AG04450 (cell line): ENCODE data around the gene TNS3. TPM values are rescaled to one million over a fixed set of nuclear protein-coding genes. Genes with fewer than 3 reads are reported as not detected.

Experiments used
- CTCF ChIA-PET: fragments of 300-600, 350-600 bp; formaldehyde crosslinking; extraction: SDS; loops from one replicate; lab custom pipeline; 2022; ENCODE audit warnings: antibody characterized with exemption, inconsistent platforms; lab: Charles Lee
- POLR2A ChIA-PET: fragments of 350-600 bp; formaldehyde crosslinking; extraction: SDS; loops from one replicate; lab custom pipeline; 2021; ENCODE audit warnings: antibody characterized with exemption, inconsistent platforms; lab: Yijun Ruan, JAX
- DNase-seq: peaks from one replicate; pipeline ENCODE4 v3.0.0-alpha.2; 2011; ENCODE audit warnings: low read depth, low spot score
- H3K27ac ChIP-seq: one replicate; pipeline ENCODE4 v1.5.1; 2012; ENCODE audit warnings: low read depth, low read length, control low read depth
- H3K27me3 ChIP-seq: one replicate; pipeline ENCODE4 v1.6.0; 2012; ENCODE audit warnings: low read length; ENCODE audit not compliant: control insufficient read depth, insufficient read depth
- H3K4me3 ChIP-seq: 2 replicates; pipeline ENCODE4 v1.5.1; 2011; ENCODE audit warnings: mild to moderate bottlenecking, low read depth, low read length, control low read depth
- H3K9me3 ChIP-seq: 2 replicates; pipeline ENCODE4 v1.5.1; 2012; ENCODE audit warnings: low read length; ENCODE audit not compliant: control insufficient read depth, insufficient read depth
- polyA plus RNA-seq: library from polyadenylated mRNA; depleted of rRNA; stranded (reverse); fragments of >200 nt; gene quantifications from 2 replicates; pipeline ENCODE4 v1.2.3, GENCODE V29; 2011
- TF ChIP-seq, protein P1 (sequence below): IDR thresholded peaks from 2 replicates; pipeline ENCODE4 v1.5.1; 2011; ENCODE audit warnings: low read depth, low read length, control low read depth, inconsistent platforms

TNS3 gene
- polyA plus RNA-seq, 1 experiment, result 131 TPM

DNA sequence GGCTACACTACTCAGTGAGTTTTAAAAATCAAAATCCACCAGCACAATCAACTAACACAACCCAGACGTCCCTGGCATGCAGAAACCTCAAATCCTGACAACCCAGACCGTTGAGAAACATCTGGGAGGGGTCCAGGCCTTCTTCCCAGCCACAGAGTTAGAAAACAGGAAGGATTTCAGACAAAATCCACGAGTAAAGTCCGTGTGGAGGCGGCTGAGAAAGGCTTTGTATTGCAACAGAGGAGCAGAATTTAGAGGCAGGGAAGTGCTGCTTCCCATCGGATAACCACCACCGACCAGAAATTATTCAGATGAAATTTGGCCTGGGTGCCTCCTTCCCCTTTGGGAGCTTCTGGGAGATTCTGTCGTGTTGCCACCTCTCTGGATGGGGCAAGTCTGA is 61.5 kb downstream of the TNS3 start:
- CTCF ChIA-PET, result interaction anchor here (1.0 kb wide), 1 partner anchor 299 kb away, joined by 5 read pairs; no protein-coding TSS in a partner anchor
- H3K27ac ChIP-seq, result peak overlapping the region; percentile 67
- POLR2A ChIA-PET, result interaction anchor here (1.0 to 3.5 kb wide), 3 partner anchors 18 to 266 kb away, joined by 3 to 10 read pairs (median 4); no protein-coding TSS in a partner anchor

DNA sequence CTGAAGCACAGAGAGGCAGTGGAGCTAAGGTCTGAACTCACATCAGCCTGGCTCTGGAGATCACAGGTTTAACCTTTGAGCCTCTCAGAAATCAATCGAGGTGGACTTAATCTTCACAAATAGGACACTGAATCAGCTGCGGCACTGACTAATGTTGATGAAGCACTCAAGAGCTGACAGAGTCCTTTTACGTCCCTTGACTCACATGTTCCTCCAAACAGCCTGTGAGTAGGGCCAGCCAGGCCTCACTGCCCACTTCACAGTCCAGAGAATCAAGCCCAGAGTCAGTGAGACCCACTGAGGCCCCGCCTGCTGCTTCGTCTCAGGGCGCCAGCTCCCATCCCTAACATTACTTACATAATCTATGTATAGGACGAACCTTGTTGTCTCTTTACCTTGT is 63.1 kb downstream of the TNS3 start:
- TF ChIP-seq, protein P1, sequence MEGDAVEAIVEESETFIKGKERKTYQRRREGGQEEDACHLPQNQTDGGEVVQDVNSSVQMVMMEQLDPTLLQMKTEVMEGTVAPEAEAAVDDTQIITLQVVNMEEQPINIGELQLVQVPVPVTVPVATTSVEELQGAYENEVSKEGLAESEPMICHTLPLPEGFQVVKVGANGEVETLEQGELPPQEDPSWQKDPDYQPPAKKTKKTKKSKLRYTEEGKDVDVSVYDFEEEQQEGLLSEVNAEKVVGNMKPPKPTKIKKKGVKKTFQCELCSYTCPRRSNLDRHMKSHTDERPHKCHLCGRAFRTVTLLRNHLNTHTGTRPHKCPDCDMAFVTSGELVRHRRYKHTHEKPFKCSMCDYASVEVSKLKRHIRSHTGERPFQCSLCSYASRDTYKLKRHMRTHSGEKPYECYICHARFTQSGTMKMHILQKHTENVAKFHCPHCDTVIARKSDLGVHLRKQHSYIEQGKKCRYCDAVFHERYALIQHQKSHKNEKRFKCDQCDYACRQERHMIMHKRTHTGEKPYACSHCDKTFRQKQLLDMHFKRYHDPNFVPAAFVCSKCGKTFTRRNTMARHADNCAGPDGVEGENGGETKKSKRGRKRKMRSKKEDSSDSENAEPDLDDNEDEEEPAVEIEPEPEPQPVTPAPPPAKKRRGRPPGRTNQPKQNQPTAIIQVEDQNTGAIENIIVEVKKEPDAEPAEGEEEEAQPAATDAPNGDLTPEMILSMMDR, result no peak
- no peaks in the 10 kb centered on the region for H3K9me3 ChIP-seq
- ChIA-PET CTCF (interaction anchor here (0.6 kb wide), 1 partner anchor 85 kb away, joined by 3 read pairs; no protein-coding TSS in a partner anchor), POLR2A (interaction anchor here (0.6 to 3.5 kb wide), 3 partner anchors 17 to 140 kb away, joined by 3 to 10 read pairs (median 6); no protein-coding TSS in a partner anchor)
- no peak overlapping the region for H3K27ac ChIP-seq
- no peak for DNase-seq
- no peaks in the 10 kb centered on the region for H3K27me3 ChIP-seq
- no peak overlapping the region for H3K4me3 ChIP-seq

More for the DNA sequence above, 61.5 kb downstream of the TNS3 start:
- peak; percentile 55 for DNase-seq
- Histone ChIP-seq H3K9me3 (no peaks in the 10 kb centered on the region), H3K27me3 (no peaks in the 10 kb centered on the region), H3K4me3 (no peak overlapping the region)
- TF ChIP-seq, protein P1, result no peak

DNA sequence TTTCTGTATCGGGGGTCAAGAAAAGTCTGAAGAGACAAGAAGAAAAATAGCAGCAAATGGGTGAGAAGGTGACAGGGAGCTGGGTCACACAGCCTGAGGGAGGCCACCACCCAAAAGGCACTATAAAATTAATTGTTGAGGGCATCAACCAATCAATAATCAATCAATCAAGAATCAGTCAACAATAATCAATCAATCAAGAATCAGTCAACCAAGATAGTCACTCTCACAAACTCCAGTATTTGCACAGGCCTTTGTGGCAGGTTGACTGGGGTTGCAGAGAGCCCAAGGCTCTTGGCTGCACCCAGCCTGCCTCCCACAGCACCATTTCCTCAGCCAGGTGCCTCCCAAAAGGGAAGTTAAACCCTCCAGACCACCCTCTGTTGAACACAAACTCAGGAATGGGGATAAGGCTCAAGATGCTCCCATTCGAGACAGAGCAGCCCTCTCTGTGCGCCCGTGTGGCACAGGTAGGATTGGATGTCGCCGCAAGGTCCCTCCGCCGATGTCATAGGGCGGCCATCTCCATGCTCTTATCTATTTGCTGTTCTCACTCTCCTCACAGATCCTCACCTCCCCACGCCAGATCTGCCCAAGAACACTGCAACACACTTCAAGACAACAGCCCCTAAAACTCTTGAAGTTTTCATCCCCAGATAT is 64.0 kb downstream of the TNS3 start:
- Histone ChIP-seq H3K27ac (no peak overlapping the region), H3K4me3 (no peak overlapping the region), H3K27me3 (no peaks in the 10 kb centered on the region), H3K9me3 (no peaks in the 10 kb centered on the region)
- no peak for DNase-seq
- TF ChIP-seq, protein P1, result no peak
- CTCF ChIA-PET, result no interaction called here
- POLR2A ChIA-PET, result interaction anchor here (3.5 kb wide), 1 partner anchor 17 kb away, joined by 10 read pairs; no protein-coding TSS in a partner anchor

DNA sequence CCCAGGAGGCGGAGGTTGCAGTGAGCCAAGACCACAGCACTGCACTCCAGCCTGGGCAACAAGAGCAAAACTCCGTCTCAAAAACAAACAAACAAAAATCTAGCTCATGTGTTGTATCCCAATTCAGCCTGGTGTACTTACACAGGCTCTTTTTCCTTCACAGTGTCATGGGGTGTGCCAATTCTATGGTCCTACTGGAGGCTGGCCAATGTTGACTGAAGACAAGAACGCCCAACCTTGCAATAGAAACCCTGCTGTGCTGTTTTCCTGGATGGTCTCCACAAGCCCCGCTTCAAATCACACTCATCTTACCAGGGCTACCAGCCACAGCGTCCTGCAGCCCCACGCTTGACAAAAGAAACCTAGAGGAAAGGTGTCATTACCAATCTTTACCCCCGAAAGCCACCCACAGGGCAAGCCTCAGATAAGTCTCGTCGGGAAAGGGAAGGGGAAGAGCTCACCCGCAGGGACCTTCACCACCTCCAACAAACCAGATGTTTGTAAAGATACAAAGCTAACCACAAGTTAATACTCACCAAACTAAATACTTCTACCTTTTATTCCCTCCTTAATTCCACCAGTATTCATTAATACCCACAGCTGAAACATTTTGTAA is 64.8 kb downstream of the TNS3 start:
- H3K4me3 ChIP-seq, result no peak overlapping the region
- ChIA-PET POLR2A (interaction anchor here (0.8 kb wide), 1 partner anchor 184 kb away, joined by 6 read pairs; no protein-coding TSS in a partner anchor), CTCF (interaction anchor here (1.0 kb wide), 1 partner anchor 302 kb away, joined by 3 read pairs; no protein-coding TSS in a partner anchor)
- H3K27me3 ChIP-seq, result no peaks in the 10 kb centered on the region
- H3K9me3 ChIP-seq, result no peaks in the 10 kb centered on the region
- H3K27ac ChIP-seq, result no peak overlapping the region
- TF ChIP-seq, protein P1, result no peak
- no peak for DNase-seq
